Eye (tissue), 1 donor: Measurements from ENCODE around the gene KCNC3.

ENCODE experiments used
- DNase-seq: peaks from one replicate; pipeline ENCODE4 v3.0.0-alpha.2; 2015

KCNC3 gene

DNA sequence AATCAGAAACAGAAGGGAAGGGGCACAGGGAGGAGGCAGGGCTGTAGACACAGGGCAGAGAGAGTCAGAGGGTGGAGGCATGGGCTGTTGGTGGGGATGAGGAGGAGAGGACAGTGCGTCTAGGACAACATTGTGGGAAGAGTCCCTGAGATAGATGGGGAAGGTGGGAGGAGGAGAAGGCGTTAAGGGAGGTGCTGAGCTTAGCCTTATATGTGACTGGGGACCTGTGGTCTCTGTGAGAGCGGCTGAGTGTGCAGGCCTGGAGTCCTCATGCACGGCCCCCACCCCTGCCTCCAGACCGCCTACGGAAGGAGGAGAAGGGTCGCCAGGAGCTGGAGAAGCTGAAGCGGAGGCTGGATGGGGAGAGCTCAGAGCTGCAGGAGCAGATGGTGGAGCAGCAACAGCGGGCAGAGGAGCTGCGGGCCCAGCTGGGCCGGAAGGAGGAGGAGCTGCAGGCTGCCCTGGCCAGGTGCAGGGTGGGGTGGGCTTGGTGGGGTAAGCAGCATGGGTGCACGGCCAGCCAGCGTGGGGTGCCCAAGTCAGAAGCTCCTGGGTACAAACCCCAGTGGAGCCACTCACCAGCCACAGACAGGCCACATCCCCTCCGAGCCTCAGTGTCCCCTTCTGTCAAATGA lies 56.8 kb downstream of the KCNC3 start:
- DNase-seq: no peak

DNA sequence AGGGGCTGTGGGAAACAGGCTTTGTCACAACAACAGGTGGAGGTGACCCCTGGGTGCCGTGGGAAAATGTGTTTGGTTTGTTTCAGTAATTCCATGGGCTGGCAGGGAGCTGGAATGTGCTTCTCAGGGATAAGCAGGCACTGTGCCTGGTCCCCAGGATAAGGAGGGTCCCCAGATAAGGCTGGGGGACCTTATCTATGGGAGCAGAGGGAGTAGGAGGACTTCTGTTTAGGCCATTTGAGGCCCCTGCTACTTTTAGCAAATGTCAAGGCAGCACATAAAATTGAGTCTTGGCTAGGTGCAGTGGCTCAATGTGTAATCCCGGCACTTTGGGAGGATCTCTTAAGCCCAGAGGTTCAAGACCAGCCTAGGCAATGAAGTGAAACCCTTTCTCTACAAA lies 59.5 kb downstream of the KCNC3 start:
- DNase-seq: no peak

DNA sequence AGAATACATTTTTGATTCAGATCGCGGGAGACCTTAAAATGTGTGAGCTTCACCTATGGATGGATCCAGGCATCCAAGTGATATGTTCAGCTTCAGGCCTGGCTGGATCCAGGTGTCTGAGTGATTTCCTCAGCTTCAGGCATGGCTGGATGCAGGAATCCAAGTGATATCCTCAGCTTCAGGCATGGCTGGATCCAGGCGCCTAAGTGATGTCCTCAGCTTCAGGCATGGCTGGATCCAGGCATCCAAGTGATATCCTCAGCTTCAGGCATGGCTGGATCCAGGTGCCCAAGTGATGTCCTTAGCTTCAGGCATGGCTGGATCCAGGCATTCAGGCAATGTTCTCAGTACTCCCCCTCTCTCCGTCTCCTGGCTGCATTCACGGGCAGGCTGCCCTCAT lies 60.7 kb downstream of the KCNC3 start:
- DNase-seq: no peak

DNA sequence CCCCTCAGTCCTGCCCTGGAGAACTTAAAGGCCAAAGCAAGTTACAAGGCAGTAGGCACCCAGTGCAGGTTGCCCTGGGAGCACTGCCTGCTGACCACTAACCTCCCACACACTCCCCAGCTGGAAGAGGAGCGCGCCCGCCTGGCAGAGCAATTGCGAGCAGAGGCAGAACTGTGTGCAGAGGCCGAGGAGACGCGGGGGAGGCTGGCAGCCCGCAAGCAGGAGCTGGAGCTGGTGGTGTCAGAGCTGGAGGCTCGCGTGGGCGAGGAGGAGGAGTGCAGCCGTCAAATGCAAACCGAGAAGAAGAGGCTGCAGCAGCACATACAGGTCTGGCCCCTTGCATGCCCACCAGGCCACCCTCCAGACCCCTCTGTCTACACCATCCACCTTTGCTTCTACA lies 61.1 kb downstream of the KCNC3 start:
- no peak for DNase-seq

DNA sequence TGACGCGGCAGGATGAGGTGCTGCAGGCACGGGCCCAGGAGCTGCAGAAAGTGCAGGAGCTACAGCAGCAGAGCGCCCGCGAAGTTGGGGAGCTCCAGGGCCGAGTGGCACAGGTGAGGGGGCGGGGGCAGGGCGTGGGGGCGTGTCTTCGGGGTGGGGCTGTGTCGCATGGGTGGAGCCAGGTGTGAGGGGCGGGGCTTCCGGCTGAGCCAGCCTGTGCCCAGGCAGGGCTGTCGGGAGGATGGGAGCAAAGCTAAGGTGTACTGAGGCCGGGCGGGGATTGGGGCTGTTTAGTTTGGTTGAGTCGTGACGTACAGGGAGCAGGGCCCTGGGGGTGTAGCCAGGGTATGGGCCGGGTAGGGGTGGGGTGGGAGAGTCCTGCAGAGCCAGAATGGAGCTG lies 62.3 kb downstream of the KCNC3 start:
- DNase-seq: no peak

DNA sequence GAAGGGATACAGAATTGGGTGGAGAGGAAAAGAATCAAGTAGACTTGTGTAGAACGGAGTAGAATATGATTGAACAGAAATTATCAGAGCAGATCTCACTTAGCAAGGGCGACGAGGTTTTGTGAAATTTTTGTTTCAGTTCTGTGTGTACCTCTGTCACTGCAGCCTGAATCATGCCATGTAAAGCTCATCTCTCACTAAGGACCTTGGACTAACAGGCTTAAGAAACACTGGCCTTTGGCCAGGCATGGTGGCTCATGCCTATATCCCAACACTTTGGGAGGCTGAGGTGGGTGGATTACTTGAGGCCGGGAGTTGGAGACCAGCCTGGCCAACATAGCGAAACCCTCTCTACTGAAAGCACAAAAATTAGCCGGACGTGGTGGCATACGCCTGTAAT lies 63.1 kb downstream of the KCNC3 start:
- no peak for DNase-seq

DNA sequence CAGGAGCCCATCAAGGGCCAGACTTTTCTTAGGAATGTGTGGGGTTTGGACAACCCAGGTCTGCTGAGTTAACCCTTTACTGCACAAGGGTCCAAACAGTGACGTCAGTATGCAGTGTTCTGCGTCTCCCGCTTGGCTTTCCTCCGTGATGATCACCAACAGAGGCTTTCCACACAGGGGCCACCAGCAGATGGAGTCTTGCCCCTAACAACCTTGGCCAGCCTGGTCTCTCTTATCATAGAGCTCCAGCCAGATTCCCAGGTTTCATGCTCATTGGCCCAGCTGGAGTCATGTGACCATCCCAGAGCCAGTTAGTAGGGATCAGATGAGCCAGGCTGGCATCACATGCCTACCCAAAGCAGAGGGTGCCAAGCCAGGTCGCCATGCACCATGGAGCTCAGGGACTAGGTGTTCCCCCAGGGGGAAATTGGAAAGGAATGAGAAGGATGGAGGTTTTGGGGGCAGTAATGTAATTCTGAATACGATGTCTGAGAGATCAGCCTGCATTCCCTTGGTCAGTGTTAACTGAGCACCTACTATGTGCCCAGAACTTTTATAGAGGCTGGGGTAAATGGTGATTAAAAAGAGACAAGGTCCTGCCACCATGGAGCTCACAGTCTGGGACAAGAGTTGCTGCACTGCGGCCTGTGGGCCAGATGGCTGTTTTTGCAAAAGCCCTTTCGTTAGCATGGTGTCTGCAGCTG lies 64.5 kb downstream of the KCNC3 start:
- no peak for DNase-seq

DNA sequence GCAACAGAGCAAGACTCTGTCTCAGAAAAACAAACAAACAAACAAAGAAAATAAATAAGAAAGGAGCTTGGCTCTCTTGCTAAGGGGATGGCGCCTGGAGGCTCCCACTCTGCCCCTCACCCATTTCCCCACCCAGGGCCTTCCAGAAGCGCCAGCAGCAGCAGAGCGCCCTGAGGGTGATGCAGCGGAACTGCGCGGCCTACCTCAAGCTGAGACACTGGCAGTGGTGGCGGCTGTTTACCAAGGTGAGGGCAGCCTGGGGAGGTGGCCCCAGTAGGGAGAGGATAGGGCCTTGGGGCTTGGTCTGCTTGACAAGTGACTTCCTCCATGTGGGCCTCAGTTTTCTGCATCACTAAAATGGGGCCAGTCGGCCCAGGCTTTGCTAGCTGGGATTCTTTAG lies 66.0 kb downstream of the KCNC3 start:
- no peak for DNase-seq
